A549 (cell line): ENCODE results near the gene MARVELD2.

Source experiments
- ESRRA ChIP-seq: fragments of 150-350 bp; IDR thresholded peaks from 2 replicates; pipeline ENCODE4 v1.6.1; 2014; ENCODE audit warnings: mild to moderate bottlenecking, low read length, borderline replicate concordance
- JUN ChIP-seq, 2 experiments: fragments of >200 bp; sonication (Bioruptor Twin); formaldehyde crosslinking; IDR thresholded peaks; 2 replicates in 1 of 2; 3 replicates in 1 of 2; pipeline ENCODE4 v1.6.1; 2016 to 2017
- KDM1A ChIP-seq: fragments of 200-600 bp; sonication (generic); IDR thresholded peaks from 2 replicates; pipeline ENCODE4 v1.6.1; 2016; ENCODE audit warnings: low read depth, mild to moderate bottlenecking
- MYC ChIP-seq: IDR thresholded peaks from 2 replicates; pipeline ENCODE4 v1.6.1; 2012; ENCODE audit warnings: mild to moderate bottlenecking, inconsistent platforms, low read length, improper control_type of control experiment, borderline replicate concordance
- NR3C1 ChIP-seq: fragments of >200 bp; sonication (Bioruptor Twin); formaldehyde crosslinking; IDR thresholded peaks from 3 replicates; pipeline ENCODE4 v1.6.1; 2017
- POLR2A ChIP-seq: IDR thresholded peaks from 2 replicates; pipeline ENCODE4 v1.6.1; 2012; ENCODE audit warnings: mild to moderate bottlenecking, low read length
- TF ChIP-seq, protein P1 (sequence below): fragments of >200 bp; sonication (Bioruptor Twin); formaldehyde crosslinking; IDR thresholded peaks from 3 replicates; pipeline ENCODE4 v1.5.1; 2016
- TF ChIP-seq, protein P2 (sequence below): IDR thresholded peaks from 2 replicates; pipeline ENCODE4 v1.6.1; 2012
- TF ChIP-seq, protein P3 (sequence below): fragments of 450-650 bp; IDR thresholded peaks from 2 replicates; pipeline ENCODE4 v1.6.1; 2014; ENCODE audit warnings: antibody characterized with exemption
- TF ChIP-seq, protein P4 (sequence below): fragments of >200 bp; sonication (Bioruptor Twin); formaldehyde crosslinking; IDR thresholded peaks from 3 replicates; pipeline ENCODE4 v1.6.1; 2016

DNA sequence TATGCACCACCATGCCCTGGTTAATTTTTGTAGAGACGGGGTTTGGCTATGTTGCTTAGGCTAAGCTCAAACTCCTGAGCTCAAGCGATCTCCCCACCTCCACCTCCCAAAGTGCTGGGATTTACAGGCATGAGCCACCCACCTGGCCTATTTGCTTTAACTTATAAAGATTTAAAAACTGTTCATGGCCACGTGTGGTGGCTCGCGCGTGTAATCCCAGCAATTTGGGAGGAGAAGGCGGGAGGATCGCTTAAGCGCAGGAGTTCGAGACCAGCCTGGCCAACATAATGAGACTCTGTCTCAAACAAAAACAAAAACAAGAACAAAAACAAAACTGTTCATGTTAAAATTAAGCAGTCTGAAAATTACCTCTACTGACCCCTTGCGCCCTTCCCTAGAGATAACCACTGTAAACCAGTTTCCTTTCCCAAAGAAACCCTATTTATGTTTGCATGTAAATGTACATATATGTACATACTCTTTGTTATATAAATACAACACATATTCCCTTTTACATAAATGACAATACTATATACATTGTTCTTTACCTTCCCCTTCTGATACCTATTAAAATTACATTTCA is 47.1 kb upstream of the MARVELD2 start:
- TF ChIP-seq POLR2A = no peak
- TF ChIP-seq NR3C1 = no peak
- no peak for TF ChIP-seq MYC
- TF ChIP-seq, protein P1, sequence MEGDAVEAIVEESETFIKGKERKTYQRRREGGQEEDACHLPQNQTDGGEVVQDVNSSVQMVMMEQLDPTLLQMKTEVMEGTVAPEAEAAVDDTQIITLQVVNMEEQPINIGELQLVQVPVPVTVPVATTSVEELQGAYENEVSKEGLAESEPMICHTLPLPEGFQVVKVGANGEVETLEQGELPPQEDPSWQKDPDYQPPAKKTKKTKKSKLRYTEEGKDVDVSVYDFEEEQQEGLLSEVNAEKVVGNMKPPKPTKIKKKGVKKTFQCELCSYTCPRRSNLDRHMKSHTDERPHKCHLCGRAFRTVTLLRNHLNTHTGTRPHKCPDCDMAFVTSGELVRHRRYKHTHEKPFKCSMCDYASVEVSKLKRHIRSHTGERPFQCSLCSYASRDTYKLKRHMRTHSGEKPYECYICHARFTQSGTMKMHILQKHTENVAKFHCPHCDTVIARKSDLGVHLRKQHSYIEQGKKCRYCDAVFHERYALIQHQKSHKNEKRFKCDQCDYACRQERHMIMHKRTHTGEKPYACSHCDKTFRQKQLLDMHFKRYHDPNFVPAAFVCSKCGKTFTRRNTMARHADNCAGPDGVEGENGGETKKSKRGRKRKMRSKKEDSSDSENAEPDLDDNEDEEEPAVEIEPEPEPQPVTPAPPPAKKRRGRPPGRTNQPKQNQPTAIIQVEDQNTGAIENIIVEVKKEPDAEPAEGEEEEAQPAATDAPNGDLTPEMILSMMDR = no peak
- TF ChIP-seq KDM1A = no peak
- TF ChIP-seq, protein P2, sequence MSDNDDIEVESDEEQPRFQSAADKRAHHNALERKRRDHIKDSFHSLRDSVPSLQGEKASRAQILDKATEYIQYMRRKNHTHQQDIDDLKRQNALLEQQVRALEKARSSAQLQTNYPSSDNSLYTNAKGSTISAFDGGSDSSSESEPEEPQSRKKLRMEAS = no peak
- TF ChIP-seq, protein P3, sequence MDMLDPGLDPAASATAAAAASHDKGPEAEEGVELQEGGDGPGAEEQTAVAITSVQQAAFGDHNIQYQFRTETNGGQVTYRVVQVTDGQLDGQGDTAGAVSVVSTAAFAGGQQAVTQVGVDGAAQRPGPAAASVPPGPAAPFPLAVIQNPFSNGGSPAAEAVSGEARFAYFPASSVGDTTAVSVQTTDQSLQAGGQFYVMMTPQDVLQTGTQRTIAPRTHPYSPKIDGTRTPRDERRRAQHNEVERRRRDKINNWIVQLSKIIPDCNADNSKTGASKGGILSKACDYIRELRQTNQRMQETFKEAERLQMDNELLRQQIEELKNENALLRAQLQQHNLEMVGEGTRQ = no peak
- TF ChIP-seq JUN (IDR thresholded peaks at IDR 0.05) = no peak
- TF ChIP-seq ESRRA = no peak
- TF ChIP-seq, protein P4, sequence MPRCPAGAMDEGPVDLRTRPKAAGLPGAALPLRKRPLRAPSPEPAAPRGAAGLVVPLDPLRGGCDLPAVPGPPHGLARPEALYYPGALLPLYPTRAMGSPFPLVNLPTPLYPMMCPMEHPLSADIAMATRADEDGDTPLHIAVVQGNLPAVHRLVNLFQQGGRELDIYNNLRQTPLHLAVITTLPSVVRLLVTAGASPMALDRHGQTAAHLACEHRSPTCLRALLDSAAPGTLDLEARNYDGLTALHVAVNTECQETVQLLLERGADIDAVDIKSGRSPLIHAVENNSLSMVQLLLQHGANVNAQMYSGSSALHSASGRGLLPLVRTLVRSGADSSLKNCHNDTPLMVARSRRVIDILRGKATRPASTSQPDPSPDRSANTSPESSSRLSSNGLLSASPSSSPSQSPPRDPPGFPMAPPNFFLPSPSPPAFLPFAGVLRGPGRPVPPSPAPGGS = no peak
